IPS-NIHi7 (cell line): Measurements from ENCODE around the gene TSPAN14.
"Not testable (repeated sequence)": the region's sequence is repeated elsewhere in the genome, so short reads cannot be mapped to it uniquely, and the experiment has no call there.

Source experiments
- DNase-seq: peaks from one replicate; pipeline ENCODE4 v3.0.0; 2012; ENCODE audit warnings: mixed read lengths; ENCODE audit errors: extremely low spot score

Gene TSPAN14

DNA sequence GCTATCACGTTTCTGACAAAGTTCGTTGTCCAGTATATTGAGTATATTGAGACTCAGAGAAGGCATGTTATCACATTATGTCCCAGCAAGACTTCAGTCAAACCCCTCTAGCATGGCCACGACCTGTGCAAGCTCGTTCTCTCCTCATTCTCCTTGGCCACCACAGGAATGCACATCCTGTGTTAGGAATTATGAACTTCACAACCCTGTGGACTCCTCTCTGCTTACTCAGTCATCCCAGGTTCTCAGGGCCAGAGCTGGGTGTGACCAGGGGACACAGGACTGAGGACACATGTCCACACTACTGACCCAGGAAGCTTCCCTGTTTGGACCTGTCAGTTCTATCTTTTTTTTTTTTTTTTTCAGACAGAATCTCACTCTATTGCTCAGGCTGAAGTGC, 87.9 kb downstream of the TSPAN14 start:
- DNase-seq = no peak

DNA sequence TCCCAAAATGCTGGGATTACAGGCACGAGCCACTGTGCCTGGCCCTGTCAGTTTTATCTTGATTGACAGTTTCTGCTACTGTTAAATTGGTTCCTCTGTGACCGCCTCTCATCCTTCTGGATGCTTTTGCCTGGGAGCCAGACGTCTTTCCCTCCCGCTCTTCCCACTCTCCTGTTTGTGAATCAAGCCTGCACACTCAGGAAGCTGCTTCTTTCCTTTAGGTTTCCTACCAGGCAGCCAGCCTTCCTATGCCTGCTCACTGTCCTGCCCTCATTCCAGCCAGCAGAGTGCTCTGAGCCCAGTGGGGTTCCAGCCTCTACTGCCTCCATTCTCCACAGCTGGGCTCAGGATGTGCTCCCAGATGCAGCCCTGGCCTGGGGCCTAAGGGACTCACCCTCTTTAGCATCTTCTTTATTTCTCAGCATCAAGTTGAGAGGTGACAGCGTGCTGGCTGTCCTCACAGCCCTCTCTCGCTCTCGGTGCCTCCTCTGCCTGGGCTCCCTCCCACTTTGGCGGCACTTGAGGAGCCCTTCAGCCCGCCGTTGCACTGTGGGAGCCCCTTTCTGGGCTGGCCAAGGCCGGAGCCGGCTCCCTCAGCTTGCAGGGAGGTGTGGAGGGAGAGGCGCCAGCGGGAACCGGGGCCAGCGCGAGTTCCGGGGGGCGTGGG, 88.7 kb downstream of the TSPAN14 start:
- no peak for DNase-seq

DNA sequence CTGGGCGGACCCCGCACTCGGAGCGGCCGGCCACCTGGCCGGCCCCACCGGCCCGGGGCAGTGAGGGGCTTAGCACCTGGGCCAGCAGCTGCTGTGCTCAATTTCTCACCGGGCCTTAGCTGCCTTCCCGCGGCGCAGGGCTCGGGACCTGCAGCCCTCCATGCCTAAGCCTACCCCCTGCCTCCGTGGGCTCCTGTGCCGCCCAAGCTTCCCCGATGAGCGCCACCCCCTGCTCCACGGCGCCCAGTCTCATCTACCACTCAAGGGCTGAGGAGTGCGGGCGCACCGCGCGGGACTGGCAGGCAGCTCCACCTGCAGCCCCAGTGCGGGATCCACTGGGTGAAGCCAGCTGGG, 89.2 kb downstream of the TSPAN14 start:
- not testable (repeated sequence) for DNase-seq

DNA sequence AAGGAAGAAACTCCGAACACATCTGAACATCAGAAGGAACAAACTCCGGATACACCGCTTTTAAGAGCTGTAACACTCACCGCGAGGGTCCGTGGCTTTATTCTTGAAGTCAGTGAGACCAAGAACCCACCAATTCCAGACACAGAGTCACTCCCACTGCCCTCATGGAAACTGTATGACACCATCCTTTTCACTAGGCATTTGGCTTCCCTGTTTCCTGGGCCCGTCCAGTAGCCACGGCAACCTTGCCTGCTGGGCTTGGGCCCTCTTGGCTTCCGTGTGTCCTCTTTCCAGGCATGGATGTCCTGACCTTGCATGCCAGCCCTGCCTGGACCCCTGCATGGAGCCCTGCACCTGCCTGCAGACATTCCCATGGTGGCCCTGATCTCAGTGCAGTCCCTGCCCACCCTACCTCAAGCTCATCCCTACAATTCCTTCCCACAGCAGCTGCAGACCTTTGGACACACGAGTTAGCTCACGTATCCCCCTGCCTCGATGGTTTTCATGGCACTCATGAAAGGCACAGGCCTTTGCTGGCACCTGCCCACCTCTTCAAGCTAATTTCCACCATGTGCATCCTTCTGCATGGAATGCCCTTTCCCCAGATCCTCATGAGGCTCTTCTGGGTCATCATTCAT, 90.3 kb downstream of the TSPAN14 start:
- DNase-seq = peak; percentile 7

DNA sequence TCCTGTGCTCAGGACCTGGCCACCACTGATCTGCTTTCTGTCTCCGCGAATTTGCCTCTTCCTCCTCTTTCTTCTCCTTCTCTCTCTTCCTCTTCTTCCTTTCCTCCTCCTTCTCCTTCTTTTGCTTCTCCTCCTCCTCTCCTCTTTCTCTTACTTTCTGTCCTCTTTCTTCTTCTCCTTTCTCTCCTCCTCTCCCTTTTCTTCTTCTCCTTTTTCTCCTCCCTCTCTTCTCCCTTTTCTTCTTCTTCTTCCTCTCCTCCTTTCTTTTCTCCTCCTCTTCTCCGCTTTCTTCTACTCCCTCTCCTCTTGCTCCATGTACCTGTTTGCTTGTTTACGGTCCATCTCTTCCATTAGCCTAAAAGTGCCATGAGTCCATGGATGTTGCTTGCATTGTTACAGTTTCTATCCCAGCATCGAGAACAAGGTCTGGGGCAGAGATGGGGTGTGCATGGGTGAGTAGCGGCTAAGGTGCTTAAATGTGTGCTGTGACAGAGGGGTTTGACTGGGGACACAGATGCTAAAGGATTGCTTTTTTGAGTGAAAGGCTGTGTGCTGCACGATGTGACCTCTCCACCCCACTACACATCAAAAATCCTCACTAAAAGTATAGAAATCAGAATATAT, 91.3 kb downstream of the TSPAN14 start:
- peak; percentile 1 for DNase-seq

DNA sequence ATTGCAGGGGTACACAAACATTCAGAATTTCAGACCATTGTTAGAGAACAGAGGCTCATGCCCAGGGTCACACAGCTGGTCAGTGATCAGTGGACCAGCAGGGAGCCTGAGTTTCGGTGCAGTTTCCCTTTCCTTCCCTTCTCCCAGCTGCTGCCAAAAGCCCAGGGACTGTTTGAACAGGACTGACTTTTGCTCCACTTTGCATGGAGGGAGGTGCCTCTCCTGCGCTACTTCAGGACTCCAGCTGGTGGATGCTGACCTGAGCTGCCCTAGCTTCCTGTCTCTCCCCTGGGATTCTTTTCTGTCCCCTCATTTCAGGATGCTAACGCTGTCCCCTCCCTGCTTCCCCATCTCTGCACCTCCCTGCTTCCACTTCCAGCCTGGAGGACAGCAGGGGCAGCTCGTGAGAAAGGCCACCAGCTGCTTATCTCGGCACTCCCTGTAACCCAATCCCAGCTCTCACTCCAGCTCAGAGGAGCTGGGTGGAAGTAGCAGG, 98.1 kb downstream of the TSPAN14 start:
- peak; percentile 42 for DNase-seq

DNA sequence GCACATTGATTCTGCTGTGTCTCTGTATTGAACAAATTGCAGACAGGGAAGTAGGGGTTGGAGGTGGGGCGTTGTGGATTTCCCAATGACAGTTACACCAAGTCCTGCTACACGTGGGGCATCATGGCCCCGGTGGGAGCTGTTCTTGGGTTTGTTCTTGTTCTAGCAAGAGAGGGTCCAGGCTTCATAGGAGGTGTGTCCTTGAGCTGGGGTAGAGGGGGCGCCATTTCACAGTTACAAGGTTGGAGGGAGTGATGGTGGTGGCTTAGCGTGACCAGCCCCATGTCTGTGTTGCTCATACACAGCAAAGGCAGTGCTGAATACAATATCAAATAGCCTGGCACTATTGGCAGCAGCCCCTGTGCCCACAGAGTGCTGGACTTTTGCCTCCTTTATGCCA, 99.3 kb downstream of the TSPAN14 start:
- DNase-seq = no peak

DNA sequence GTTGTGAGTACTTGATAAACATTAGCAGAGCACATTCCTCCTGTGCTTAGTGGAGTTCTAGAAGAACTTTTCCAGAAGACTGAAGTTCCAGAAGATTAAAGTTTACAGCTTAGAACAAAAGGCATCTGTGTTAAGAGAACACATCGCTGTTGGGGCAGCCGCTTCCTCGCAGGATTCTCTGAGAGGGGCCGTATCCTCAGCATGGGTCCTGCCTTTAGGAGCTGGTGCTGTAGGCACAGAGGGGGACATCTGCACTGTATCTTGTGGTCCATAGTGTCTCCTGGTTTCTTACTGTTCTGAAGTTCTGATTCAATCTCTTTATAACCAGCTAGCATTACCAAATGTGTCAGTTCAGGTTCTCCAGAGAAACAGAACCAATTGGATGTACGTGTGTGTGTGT, 99.9 kb downstream of the TSPAN14 start:
- DNase-seq = no peak

DNA sequence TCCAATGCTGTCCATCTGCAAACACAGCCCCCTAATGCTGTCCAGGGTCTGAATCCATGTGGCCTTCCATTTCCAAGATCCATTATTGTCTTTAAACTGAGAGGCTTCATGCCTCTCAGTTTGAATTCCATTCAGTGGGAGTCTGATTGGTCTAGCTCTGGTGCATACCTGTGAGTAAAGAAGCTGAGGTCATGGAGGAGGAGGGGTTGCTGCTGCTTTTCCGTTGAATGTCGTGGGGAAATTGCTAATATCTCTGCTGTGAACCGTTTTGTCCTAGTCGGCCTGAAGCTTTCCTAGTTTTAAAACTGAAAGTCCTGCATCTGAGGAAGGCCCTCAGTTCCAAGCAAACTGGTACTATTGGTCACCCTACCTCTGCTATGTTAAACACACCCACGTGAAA, 101.3 kb downstream of the TSPAN14 start:
- peak; percentile 38 for DNase-seq

DNA sequence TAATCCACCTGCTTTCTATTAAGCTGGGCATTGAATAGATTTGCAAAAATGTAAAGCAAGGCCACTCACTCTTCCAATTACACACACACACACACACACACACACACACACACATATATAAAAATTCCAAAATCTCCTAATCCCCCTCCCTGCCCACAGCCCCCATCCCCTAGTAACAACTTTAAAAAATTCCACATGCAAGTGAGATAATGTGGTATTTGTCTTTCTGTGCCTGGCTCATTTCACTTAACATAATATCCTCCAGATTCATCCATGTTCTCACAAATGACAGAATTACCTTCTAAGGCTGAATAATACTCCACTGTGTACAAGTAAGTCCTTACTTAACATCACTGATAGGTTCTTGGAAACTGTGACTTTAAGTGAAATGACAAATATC, 107.8 kb downstream of the TSPAN14 start:
- no peak for DNase-seq

DNA sequence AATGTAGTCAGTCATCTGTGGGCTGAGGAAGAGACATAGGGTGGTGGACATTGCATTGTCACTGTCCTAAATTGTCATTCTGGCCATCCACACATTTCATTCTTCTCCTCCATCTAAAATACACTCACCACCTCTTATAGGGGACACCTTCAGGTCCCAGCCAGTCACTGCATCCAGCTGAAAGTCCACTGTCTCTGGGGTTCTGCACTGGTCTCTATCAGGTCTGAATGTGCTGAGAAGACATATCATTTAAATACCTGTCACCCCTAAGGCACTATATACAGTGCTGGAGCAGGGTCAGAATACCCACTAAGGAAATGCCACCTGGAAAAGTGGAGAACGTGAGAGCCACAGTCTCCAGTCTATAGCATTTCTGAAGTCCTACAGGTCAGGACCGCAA, 113.2 kb downstream of the TSPAN14 start:
- DNase-seq = no peak

DNA sequence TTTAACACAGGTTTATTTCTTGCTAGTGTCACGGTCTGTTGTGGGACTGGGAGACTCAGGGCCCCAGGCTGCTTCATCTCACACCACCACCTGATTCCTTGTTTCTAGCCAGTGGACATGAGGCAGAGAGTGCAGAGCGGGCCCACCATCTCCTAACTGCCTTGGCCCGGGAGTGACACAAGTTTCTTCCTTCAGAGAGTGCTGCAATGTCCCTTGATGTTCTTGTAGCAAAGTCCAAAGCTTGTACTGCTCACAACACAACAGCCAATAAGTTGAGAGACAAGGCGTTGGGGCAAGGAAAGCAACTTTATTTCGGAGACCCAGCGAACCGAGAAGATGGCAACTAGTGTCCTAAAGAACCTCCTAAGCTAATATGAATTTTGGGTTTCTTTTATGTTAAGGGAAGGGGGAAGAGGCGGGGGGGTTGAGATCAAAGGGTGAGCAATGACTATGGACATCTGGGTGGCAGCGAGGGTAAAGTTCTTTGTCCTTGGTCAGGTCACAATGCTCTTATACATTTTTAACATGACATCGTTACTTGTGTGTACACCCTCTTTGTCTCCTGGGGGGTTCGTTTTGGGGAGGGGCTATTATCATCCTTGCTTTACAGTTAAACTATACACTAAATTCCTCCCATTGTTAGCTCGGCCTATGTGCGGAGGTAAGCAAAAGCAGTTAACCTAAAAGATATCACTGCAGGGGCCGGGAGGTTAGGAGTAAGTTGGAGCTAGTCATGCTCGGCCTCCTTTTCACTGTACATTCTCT, 115.2 kb downstream of the TSPAN14 start:
- DNase-seq = no peak

DNA sequence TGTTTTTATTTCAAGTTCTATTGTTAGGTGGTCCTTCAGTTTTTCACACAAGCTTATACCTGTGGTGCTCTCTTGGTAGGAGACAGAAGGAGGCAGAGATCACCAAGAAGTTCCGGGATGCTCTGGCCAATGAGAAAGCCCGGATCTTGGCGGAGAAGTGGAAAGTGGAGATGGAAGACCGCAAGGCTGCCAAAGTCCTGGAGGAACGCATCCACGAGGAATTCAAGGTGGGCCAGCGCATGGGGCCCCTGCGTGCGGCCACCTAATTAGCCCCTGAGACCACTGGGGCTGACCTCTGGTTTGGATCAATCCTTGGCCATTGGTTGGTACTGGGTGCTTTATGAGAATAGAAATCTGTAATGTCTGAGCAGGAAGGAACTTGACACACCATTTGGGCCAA, 117.2 kb downstream of the TSPAN14 start:
- DNase-seq = no peak

DNA sequence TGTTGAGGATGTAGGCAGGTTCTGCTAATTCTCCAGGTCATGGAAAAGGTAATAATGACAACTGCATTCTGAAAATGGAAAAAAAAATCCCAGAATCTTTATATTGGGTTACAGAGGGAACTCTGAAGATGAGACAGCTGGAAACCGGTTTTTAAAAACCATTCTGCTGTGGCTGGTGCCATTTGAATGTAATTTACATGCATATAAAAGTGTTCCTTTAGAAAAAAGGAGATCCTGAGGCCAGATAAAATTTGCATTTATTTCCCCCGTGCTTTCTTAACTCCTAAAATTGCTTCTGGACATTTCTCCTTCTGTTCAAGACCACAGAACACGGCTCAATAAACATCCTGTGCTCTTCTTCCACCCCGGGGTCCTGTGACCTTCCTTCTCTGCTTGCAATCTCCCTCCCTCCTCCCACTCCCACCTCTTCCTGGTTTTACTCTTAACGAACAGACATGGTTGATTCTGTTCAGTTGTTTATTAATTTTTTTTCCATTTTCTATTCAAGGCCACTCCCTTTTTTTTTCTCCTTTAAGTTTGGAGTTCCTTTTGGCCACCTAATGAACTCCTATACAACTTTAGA, 125.2 kb downstream of the TSPAN14 start:
- DNase-seq = no peak

DNA sequence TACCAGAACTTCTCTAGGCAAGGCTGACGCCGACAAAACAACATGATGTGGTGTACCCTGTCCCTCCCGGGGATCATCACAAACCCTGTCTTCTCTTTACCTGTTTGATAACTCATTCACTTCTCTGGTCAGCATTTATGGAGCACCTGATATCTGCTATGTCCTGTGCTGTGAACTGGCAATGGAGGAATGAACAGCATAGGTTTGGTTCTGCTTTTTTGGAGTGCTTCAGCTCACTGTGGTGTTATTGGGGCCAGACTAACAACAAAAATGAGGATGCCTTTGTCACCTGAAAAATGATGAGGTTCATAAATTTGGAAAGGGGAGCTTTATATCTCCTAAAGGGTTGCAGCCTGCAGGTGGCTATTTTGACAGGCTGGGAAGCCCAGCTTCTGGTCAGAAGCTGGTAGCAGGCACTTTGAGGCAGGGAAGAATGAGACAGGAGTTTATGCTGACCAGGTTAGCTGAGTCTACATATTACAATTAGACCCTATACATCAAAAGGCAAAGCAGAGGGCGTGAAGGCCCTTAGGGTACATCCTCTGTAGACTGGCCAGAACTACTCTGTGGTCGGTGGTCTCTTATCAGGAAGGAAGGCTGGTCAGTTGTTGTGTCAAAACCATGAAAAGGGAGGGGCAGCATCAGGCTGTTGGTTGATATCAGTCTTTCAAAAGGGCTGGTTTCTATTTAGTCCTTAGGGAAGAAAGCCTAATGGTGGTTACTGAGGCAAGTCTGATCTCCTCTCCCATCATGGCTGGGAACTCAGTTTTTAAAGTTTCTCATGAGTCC, 125.9 kb downstream of the TSPAN14 start:
- no peak for DNase-seq

DNA sequence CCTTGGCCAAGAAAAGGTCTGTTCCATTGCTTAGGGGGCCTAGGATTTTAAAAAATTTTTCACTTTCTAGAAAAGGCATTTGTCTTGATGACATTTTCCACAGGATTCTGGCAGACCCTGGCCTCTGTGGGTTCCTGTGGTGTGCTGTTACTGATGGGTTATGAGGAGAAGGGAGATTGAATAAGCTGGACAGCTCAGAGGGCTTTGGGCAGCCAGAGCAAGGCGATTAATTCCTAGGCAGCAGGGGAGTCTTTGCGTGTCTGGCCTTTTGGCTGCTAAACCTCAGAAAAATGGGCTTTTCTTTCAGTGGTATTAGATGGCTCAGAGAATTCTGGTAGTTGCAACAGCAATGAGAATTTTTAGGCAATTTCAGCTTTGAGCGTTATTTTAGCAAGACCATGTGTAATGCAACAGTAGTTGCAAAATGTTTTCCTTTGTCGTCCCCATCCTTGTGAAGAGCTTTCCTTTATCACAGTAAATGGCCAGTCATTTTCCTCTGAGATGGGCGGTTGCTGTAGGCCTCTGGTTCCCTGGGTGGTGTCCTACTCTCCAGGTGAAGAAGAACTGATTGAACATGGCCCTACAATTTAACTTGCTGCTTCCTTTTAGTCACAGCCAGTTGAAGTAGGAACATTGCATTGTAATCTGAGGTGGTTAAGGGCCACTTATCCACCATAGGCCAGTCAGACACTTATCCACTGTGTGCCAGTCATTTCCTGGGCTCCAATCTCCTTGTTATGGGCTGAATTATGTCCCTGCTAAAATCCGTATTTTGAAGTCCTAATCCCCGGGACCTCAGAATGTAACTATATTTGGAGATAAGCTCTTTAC, 126.7 kb downstream of the TSPAN14 start:
- no peak for DNase-seq

DNA sequence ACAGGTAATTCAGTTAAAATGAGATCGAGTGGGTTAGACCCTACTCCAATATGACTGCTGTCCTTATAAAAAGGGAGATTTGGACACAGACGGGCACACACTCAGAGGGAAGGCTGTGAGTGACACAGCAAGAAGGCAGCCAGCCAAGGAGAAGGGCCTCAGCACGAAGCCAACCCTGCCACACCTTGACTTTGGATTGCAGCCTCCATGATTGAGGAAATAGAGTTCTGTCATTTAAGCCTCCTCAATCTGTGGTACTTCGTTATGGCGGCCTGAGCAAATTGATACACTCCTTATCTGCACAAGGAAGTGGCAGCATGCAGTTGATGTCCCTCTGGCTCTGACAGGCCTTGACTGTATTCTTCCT, 127.3 kb downstream of the TSPAN14 start:
- DNase-seq = no peak

DNA sequence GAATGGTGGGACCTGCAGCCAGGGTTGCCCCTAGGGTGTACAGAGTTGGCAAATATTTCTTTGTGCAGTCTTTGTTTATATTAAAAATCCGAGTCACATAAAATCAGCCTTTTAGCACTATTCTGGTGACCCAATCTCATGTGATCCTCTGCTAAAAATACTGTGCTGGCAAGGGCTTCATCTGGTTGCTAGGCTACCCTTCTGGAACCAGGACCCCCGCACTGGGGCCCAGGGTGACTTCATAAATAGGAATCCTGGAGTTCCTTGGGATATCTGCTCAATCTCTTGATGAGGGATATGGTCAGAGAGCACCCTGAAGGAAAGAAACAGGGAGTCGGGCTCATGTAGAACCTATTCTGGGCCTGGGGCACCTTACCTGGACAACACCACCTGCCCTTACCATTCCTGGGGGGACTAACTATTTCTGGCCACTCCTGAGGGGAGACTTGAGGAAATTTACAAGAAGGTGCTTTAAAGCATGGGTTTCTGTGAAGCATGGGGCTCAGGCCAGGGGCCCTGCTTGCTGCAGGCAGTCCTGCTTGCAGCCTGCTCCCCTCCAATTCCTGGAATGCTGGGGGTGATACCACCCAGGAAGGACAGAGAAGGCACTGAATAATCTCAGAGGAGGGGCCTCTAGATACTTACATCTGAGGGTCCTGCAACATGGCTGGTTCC, 128.3 kb downstream of the TSPAN14 start:
- no peak for DNase-seq
